Measurements from ENCODE around the gene VWCE. TPM values are rescaled to one million over a fixed set of nuclear protein-coding genes. Genes with fewer than 3 reads are reported as not detected.

Gene VWCE
- total and polyA plus RNA-seq, 2 donors from 2014 or later: 0.32 to 1.2 TPM

DNA sequence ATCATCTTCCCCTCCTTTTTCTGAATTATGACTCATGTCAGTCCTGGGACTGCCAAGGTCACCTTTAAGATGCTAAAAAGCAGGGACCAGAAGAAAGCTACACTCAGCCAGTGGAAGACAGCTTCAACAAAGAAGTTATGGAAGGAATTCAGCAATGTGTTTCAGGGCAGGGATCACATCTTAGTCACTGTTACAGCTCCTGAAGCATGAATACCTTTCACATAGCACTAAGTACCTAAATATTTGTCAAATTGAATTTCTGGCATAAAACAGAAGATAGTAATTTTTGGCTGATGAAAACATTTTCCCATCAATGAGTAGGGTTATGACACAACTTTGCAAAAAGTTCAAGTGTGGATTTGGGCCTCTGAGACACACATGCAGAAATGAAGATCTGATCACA lies 32.6 kb upstream of the VWCE start:
- Histone ChIP-seq H3K9me3 (ENCODE audit: control insufficient read depth in 2 of 3, insufficient read depth in 1 of 3, low read length in 3 of 3) (no peaks in the 10 kb centered on the region), H3K9ac (ENCODE audit: low read length in 3 of 3) (no peak overlapping the region), H3K27ac (ENCODE audit: low read depth in 2 of 2, low read length in 2 of 2) (no peak overlapping the region), H3K4me3 (ENCODE audit: low read length in 3 of 3) (no peak overlapping the region), H3K4me1 (ENCODE audit: control insufficient read depth in 2 of 3, insufficient read depth in 2 of 3, low read depth in 1 of 3, low read length in 3 of 3) (peaks cover 4 to 11% (median 7%) of the 10 kb centered on the region in 3 donors), H3K36me3 (ENCODE audit: control insufficient read depth in 2 of 3, insufficient read depth in 3 of 3, low read length in 3 of 3) (peaks cover 13 to 58% (median 39%) of the 10 kb centered on the region in 3 donors), H3K27me3 (ENCODE audit: control insufficient read depth, insufficient read depth, low read length) (no peaks in the 10 kb centered on the region)
- intact Hi-C loops (cut with DNase I): no loop called here
- no peak for DNase-seq
- no peak for FAIRE-seq
- no peak for TF ChIP-seq CTCF (IDR thresholded peaks at IDR 0.05; ENCODE audit: borderline replicate concordance, extremely low read depth, insufficient read depth)

GRCh38 chr11:61325649-61326414 lies 30.7 kb upstream of the VWCE start:
- Histone ChIP-seq H3K36me3 (ENCODE audit: control insufficient read depth in 2 of 3, insufficient read depth in 3 of 3, low read length in 3 of 3) (peaks cover 18 to 73% (median 54%) of the 10 kb centered on the region in 3 donors), H3K4me1 (ENCODE audit: control insufficient read depth in 2 of 3, insufficient read depth in 2 of 3, low read depth in 1 of 3, low read length in 3 of 3) (peaks cover 0 to 2% (median 1%) of the 10 kb centered on the region in 3 donors), H3K9me3 (ENCODE audit: control insufficient read depth in 2 of 3, insufficient read depth in 1 of 3, low read length in 3 of 3) (no peaks in the 10 kb centered on the region), H3K27ac (ENCODE audit: low read depth in 2 of 2, low read length in 2 of 2) (no peak overlapping the region), H3K9ac (ENCODE audit: low read length in 3 of 3) (no peak overlapping the region), H3K4me3 (ENCODE audit: low read length in 3 of 3) (no peak overlapping the region), H3K27me3 (ENCODE audit: control insufficient read depth, insufficient read depth, low read length) (no peaks in the 10 kb centered on the region)
- no peak for DNase-seq
- intact Hi-C loops (cut with DNase I): no loop called here
- no peak for TF ChIP-seq CTCF (IDR thresholded peaks at IDR 0.05; ENCODE audit: borderline replicate concordance, extremely low read depth, insufficient read depth)
- no peak for FAIRE-seq

GRCh38 chr11:61315260-61315659 lies 20.1 kb upstream of the VWCE start:
- Histone ChIP-seq H3K9ac (ENCODE audit: low read length in 3 of 3) (no peak overlapping the region), H3K27me3 (ENCODE audit: control insufficient read depth, insufficient read depth, low read length) (no peaks in the 10 kb centered on the region), H3K4me3 (ENCODE audit: low read length in 3 of 3) (no peak overlapping the region), H3K9me3 (ENCODE audit: control insufficient read depth in 2 of 3, insufficient read depth in 1 of 3, low read length in 3 of 3) (no peaks in the 10 kb centered on the region), H3K4me1 (ENCODE audit: control insufficient read depth in 2 of 3, insufficient read depth in 2 of 3, low read depth in 1 of 3, low read length in 3 of 3) (no peaks in the 10 kb centered on the region), H3K36me3 (ENCODE audit: control insufficient read depth in 2 of 3, insufficient read depth in 3 of 3, low read length in 3 of 3) (peaks cover 24 to 80% (median 51%) of the 10 kb centered on the region in 3 donors), H3K27ac (ENCODE audit: low read depth in 2 of 2, low read length in 2 of 2) (no peak overlapping the region)
- DNase-seq (no peak), FAIRE-seq (no peak)
- intact Hi-C loops (cut with DNase I): no loop called here
- TF ChIP-seq CTCF (IDR thresholded peaks at IDR 0.05; ENCODE audit: borderline replicate concordance, extremely low read depth, insufficient read depth): no peak
